ENCODE data around the gene RNFT1. TPM values are rescaled to one million over a fixed set of nuclear protein-coding genes. Genes with fewer than 3 reads are reported as not detected.
"Not testable (repeated sequence)": the region's sequence is repeated elsewhere in the genome, so short reads cannot be mapped to it uniquely, and the experiment has no call there.

Gene RNFT1
- total RNA-seq, 1 donor from 2014 or later = 32.2 TPM

DNA sequence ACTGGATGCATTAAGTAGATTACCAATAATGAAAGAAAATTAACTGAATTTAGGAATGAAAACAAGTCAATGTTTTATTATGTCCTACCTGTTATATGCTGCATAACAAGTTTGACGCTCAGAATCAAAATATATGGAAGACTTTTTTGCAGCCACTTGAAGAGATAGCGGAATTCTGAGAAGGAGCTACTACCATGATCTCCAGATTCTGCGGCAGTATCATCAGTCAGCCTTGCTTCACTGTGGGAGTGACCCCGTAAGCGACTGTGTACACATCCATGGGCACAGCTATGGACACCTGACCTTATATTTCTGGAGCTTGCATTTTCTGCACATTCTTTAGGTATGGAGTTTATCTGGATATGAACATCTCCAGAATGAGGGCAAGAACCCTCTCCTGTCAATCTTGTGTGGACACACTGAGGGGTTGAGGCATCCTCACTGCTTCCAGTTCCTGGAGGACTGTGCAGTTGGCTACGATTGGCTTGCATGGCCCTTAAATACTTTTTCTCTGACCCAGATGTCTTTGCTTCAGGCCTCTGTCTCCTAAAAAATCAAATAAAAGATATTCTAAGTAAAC is 1.7 kb downstream of the RNFT1 start:
- intact Hi-C loops (cut with micrococcal nuclease) = loop anchor here (5.0 to 10.0 kb wide), 5 partner anchors 51 to 748 kb away; partner anchors contain the start of gene SMG8
- Mint-ChIP-seq H3K27ac (peak overlapping the region; percentile 18), H3K9me3 (no peaks in the 10 kb centered on the region), H3K27me3 (ENCODE audit: insufficient read depth) (peaks cover 5% of the 10 kb centered on the region), H3K4me3 (peak overlapping the region; percentile 84), H3K36me3 (ENCODE audit: low read depth) (peaks cover 20% of the 10 kb centered on the region), H3K4me1 (ENCODE audit: low read depth) (peaks cover 35% of the 10 kb centered on the region)
- DNase-seq (ENCODE audit: low spot score) = no peak

GRCh38 chr17:59959574-59959973 is 5.0 kb downstream of the RNFT1 start:
- H3K4me3 Mint-ChIP-seq; H3K27ac Mint-ChIP-seq; intact Hi-C loops (cut with micrococcal nuclease); DNase-seq (ENCODE audit: low spot score); H3K9me3 Mint-ChIP-seq; H3K27me3 Mint-ChIP-seq (ENCODE audit: insufficient read depth): not testable (repeated sequence)
- H3K4me1 Mint-ChIP-seq (ENCODE audit: low read depth) = peaks cover 29% of the 10 kb centered on the region
- H3K36me3 Mint-ChIP-seq (ENCODE audit: low read depth) = peaks cover 42% of the 10 kb centered on the region

- intact Hi-C loops (cut with micrococcal nuclease) = no loop called here
- H3K36me3 Mint-ChIP-seq (ENCODE audit: low read depth) = peaks cover 46% of the 10 kb centered on the region
- DNase-seq (ENCODE audit: low spot score) = no peak
- no peak overlapping the region for H3K27ac Mint-ChIP-seq
- H3K27me3 Mint-ChIP-seq (ENCODE audit: insufficient read depth) = no peaks in the 10 kb centered on the region
- H3K4me1 Mint-ChIP-seq (ENCODE audit: low read depth) = peaks cover 10% of the 10 kb centered on the region
- H3K9me3 Mint-ChIP-seq = no peaks in the 10 kb centered on the region
- no peak overlapping the region for H3K4me3 Mint-ChIP-seq
These were observed 9.7 kb downstream of the RNFT1 start for GRCh38 chr17:59954856-59955255.

GRCh38 chr17:59950049-59950448 is 14.5 kb downstream of the RNFT1 start:
- intact Hi-C loops (cut with micrococcal nuclease) = no loop called here
- Mint-ChIP-seq H3K27me3 (ENCODE audit: insufficient read depth) (no peaks in the 10 kb centered on the region), H3K36me3 (ENCODE audit: low read depth) (peaks cover 37% of the 10 kb centered on the region), H3K4me1 (ENCODE audit: low read depth) (peaks cover 16% of the 10 kb centered on the region), H3K27ac (no peak overlapping the region), H3K9me3 (no peaks in the 10 kb centered on the region), H3K4me3 (no peak overlapping the region)
- DNase-seq (ENCODE audit: low spot score) = no peak

- intact Hi-C loops (cut with micrococcal nuclease); H3K27me3 Mint-ChIP-seq (ENCODE audit: insufficient read depth); H3K4me3 Mint-ChIP-seq; H3K9me3 Mint-ChIP-seq; DNase-seq (ENCODE audit: low spot score): not testable (repeated sequence)
- peaks cover 45% of the 10 kb centered on the region for H3K36me3 Mint-ChIP-seq (ENCODE audit: low read depth)
- H3K4me1 Mint-ChIP-seq (ENCODE audit: low read depth) = peaks cover 25% of the 10 kb centered on the region
- H3K27ac Mint-ChIP-seq = peak overlapping the region; percentile 38
These were observed 17.2 kb downstream of the RNFT1 start for GRCh38 chr17:59947310-59947709.

- H3K27ac Mint-ChIP-seq; H3K4me3 Mint-ChIP-seq; intact Hi-C loops (cut with micrococcal nuclease); DNase-seq (ENCODE audit: low spot score); H3K9me3 Mint-ChIP-seq; H3K27me3 Mint-ChIP-seq (ENCODE audit: insufficient read depth): not testable (repeated sequence)
- Mint-ChIP-seq H3K4me1 (ENCODE audit: low read depth) (peaks cover 31% of the 10 kb centered on the region), H3K36me3 (ENCODE audit: low read depth) (peaks cover 45% of the 10 kb centered on the region)
These were observed 18.1 kb downstream of the RNFT1 start for GRCh38 chr17:59946433-59946832.

DNA sequence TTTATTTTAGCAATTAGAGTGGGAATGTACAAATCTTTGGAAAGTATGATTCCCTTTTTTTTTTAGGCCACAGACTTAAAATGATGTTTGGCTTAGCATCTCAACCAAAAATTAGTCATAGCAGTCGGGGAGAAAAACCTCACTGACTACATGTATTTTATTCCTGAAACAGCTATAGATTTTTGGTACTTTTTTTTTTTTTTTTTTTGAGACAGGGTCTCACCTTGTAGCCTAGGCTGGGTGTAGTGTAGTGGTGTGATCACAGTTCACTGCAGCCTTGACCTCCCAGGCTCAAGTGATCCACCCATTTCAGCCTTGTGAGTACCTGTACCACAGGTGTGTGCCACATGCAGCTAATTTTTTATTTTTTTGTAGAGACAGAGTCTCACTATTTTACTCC is 23.4 kb downstream of the RNFT1 start:
- Mint-ChIP-seq H3K36me3 (ENCODE audit: low read depth) (peaks cover 56% of the 10 kb centered on the region), H3K27ac (peak overlapping the region; percentile 84), H3K4me3 (no peak overlapping the region), H3K4me1 (ENCODE audit: low read depth) (peaks cover 54% of the 10 kb centered on the region), H3K9me3 (no peaks in the 10 kb centered on the region), H3K27me3 (ENCODE audit: insufficient read depth) (no peaks in the 10 kb centered on the region)
- intact Hi-C loops (cut with micrococcal nuclease) = loop anchor here (1.0 to 5.0 kb wide), 4 partner anchors 23 to 188 kb away; partner anchors contain the start of genes RNFT1, RPS6KB1 and TUBD1
- DNase-seq (ENCODE audit: low spot score) = no peak

- Mint-ChIP-seq H3K27ac (peak overlapping the region; percentile 84), H3K36me3 (ENCODE audit: low read depth) (peaks cover 56% of the 10 kb centered on the region), H3K4me1 (ENCODE audit: low read depth) (peaks cover 50% of the 10 kb centered on the region)
- intact Hi-C loops (cut with micrococcal nuclease) = loop anchor here (1.0 to 5.0 kb wide), 5 partner anchors 24 to 188 kb away; partner anchors contain the start of genes RNFT1, RPS6KB1 and TUBD1
- not testable (repeated sequence) for H3K27me3 Mint-ChIP-seq (ENCODE audit: insufficient read depth); H3K9me3 Mint-ChIP-seq; H3K4me3 Mint-ChIP-seq
- DNase-seq (ENCODE audit: low spot score) = peak; percentile 24
These were observed 23.8 kb downstream of the RNFT1 start for GRCh38 chr17:59940697-59941096.

DNA sequence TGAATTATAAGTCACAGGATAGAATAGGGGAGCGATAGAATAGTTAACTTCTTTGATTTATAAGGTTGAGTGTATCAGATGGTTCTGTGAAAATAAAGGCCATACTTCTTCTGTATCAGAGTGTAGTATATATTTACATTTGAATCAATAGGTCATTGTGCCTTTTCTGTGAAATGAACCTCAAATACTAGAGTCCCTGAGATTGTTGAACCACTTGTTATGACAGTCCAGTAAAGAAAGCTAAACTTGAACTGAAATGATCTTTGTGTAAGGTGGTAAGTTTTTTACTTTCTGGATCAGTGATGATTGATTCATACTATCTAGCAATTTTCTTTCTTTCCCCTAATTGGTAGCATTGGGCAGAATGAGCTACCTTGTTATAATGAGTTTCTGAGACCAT is 31.2 kb downstream of the RNFT1 start:
- H3K27ac Mint-ChIP-seq; H3K4me1 Mint-ChIP-seq (ENCODE audit: low read depth); H3K4me3 Mint-ChIP-seq; DNase-seq (ENCODE audit: low spot score); H3K9me3 Mint-ChIP-seq; intact Hi-C loops (cut with micrococcal nuclease); H3K27me3 Mint-ChIP-seq (ENCODE audit: insufficient read depth): not testable (repeated sequence)
- peaks cover 61% of the 10 kb centered on the region for H3K36me3 Mint-ChIP-seq (ENCODE audit: low read depth)

DNA sequence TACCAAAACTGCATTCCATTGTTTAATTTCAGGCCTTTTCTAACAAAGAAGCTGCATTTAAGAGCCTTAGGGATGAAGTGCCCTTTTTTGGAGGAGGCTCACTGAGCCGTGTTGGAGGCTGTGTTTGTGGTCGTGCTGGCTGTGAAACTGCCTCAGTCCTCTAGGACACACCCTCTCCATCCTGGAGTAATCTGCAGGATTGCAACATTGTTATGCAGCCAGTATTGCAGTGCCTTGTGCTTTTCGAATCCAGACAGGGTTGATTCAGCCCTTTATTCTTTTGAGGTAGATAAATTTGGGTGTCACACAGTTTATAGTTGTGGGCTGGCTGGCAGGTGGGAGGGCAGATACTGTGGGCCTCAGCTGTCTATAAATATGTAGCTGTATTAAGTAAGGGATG is 33.8 kb downstream of the RNFT1 start:
- peaks cover 53% of the 10 kb centered on the region for H3K36me3 Mint-ChIP-seq (ENCODE audit: low read depth)
- H3K9me3 Mint-ChIP-seq; DNase-seq (ENCODE audit: low spot score); intact Hi-C loops (cut with micrococcal nuclease); H3K4me1 Mint-ChIP-seq (ENCODE audit: low read depth); H3K27ac Mint-ChIP-seq; H3K4me3 Mint-ChIP-seq; H3K27me3 Mint-ChIP-seq (ENCODE audit: insufficient read depth): not testable (repeated sequence)

DNA sequence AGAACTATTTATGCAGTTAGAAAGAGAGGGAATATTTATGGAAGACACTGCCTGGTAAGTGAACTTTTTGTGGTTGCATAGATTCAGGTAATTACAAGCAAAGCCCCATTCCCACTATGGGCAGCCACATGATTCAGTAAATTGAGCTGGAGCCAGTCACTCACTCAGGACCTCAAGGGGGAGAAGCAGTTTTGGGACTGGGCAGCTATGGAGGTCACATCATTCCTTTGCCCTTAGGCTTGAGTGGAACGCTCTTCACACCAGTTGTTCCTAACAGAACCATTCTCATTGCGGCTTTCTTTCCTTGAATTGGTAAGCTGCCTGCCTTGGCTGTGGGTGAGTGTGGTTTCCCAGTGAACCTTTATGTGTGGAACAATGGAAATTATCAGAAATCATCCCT is 34.4 kb downstream of the RNFT1 start:
- H3K4me3 Mint-ChIP-seq; H3K27ac Mint-ChIP-seq; DNase-seq (ENCODE audit: low spot score); H3K4me1 Mint-ChIP-seq (ENCODE audit: low read depth); intact Hi-C loops (cut with micrococcal nuclease); H3K27me3 Mint-ChIP-seq (ENCODE audit: insufficient read depth); H3K9me3 Mint-ChIP-seq: not testable (repeated sequence)
- H3K36me3 Mint-ChIP-seq (ENCODE audit: low read depth) = peaks cover 53% of the 10 kb centered on the region

GRCh38 chr17:59920637-59921036 is 43.9 kb downstream of the RNFT1 start:
- H3K4me1 Mint-ChIP-seq (ENCODE audit: low read depth); H3K27ac Mint-ChIP-seq; intact Hi-C loops (cut with micrococcal nuclease); H3K4me3 Mint-ChIP-seq; H3K9me3 Mint-ChIP-seq; H3K27me3 Mint-ChIP-seq (ENCODE audit: insufficient read depth); DNase-seq (ENCODE audit: low spot score): not testable (repeated sequence)
- peaks cover 41% of the 10 kb centered on the region for H3K36me3 Mint-ChIP-seq (ENCODE audit: low read depth)

DNA sequence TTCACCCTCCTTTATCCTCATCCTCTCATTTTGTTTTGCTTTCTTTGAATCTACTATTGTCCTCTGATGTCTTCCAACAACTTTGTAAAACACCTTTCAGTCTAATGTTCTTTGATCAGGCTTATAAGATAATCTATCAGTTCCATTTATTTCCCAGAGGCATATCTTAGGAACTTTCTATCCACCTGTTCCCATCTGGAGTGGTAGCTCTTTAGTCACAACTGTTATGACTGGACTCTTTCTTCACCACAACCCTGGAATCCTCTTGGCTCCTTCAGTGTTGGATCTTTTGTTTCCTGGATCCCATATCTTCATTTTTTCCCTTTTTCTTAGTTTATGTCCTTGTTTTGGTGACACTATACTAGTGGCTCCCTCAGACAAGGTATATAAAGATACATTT is 48.1 kb downstream of the RNFT1 start:
- Mint-ChIP-seq H3K27me3 (ENCODE audit: insufficient read depth) (no peaks in the 10 kb centered on the region), H3K27ac (no peak overlapping the region)
- intact Hi-C loops (cut with micrococcal nuclease) = no loop called here

More for the DNA sequence above, 48.1 kb downstream of the RNFT1 start:
- Mint-ChIP-seq H3K4me1 (ENCODE audit: low read depth) (peaks cover 6% of the 10 kb centered on the region), H3K36me3 (ENCODE audit: low read depth) (peaks cover 37% of the 10 kb centered on the region), H3K9me3 (no peaks in the 10 kb centered on the region), H3K4me3 (no peak overlapping the region)
- DNase-seq (ENCODE audit: low spot score) = no peak
